Measurements from ENCODE around the gene BPGM. TPM values are rescaled to one million over a fixed set of nuclear protein-coding genes. Genes with fewer than 3 reads are reported as not detected.

The BPGM gene
- polyA plus RNA-seq, 1 of the 3 experiments (the other 2 are of a cell fraction): 12.4 TPM

- Histone ChIP-seq H3K9me3 (no peaks in the 10 kb centered on the region), H3K36me3 (replicated peaks in 1 of 2; ENCODE audit: control insufficient read depth in 1 of 2, insufficient read depth in 2 of 2, low read length in 1 of 2) (peaks cover 6% of the 10 kb centered on the region in 2 experiments), H3K79me2 (ENCODE audit: insufficient read depth) (peaks cover 23% of the 10 kb centered on the region), H3K27me3 (ENCODE audit: insufficient read depth) (no peaks in the 10 kb centered on the region), H3F3A (replicated peaks; ENCODE audit: insufficient read depth) (peaks cover 23% of the 10 kb centered on the region), H3K4me3 (ENCODE audit: low read depth in 2 of 2, low read length in 1 of 2) (no peak overlapping the region), H3K4me2 (0 out of 2 replicates have a peak overlapping the region, but pooled peaks have one; percentile 55), H4K20me1 (ENCODE audit: insufficient read depth) (no peaks in the 10 kb centered on the region), H3K9ac (peak overlapping the region; percentile 37; the same call in 1 of the 2 replicates), H2AFZ (ENCODE audit: low read depth) (no peak overlapping the region), H3K4me1 (ENCODE audit: control insufficient read depth in 1 of 2, insufficient read depth in 2 of 2, low read depth in 1 of 2, low read length in 1 of 2) (peaks cover 8 to 23% of the 10 kb centered on the region in 2 experiments), H3K9me2 (no peaks in the 10 kb centered on the region), H3K27ac (ENCODE audit: low read depth in 2 of 2, low read length in 1 of 2) (peak overlapping the region; percentile 0 to 91; a peak in 3 of 4 replicates)
- ChIA-PET POLR2A (no interaction called here), CTCF (interaction anchor here (1.2 to 5.2 kb wide), 3 partner anchors 15 to 282 kb away, joined by 4 to 28 read pairs (median 7); partner anchors contain the start of gene BPGM)
- TF ChIP-seq MEF2A (IDR thresholded peaks at IDR 0.05; ENCODE audit: borderline replicate concordance, low read depth): no peak
- no peak for TF ChIP-seq USF1 (IDR thresholded peaks at IDR 0.05; ENCODE audit: borderline replicate concordance, low read depth)
- TF ChIP-seq JUND (IDR thresholded peaks at IDR 0.05): peak; percentile 57
- no peak for TF ChIP-seq POLR2AphosphoS5 (IDR thresholded peaks at IDR 0.05; ENCODE audit: low read depth, low read length)
- no peak for TF ChIP-seq RAD21 (IDR thresholded peaks at IDR 0.05; ENCODE audit: low read length)
- no peak for TF ChIP-seq CHD2 (IDR thresholded peaks at IDR 0.05; ENCODE audit: low read length, partially characterized antibody)
- TF ChIP-seq FOSL2 (IDR thresholded peaks at IDR 0.05; ENCODE audit: borderline replicate concordance, low read depth): peak; percentile 46; the same call in 1 of the 2 replicates
- peak in 1 of 2 experiments; percentile 29; a peak in 1 of 4 replicates for TF ChIP-seq EP300 (IDR thresholded peaks at IDR 0.05; ENCODE audit: borderline replicate concordance in 1 of 2, low read depth in 1 of 2, low read length in 1 of 2)
- no peak for TF ChIP-seq FOXJ3 (CRISPR knock-in tag; IDR thresholded peaks at IDR 0.05)
- TF ChIP-seq ELF1 (IDR thresholded peaks at IDR 0.05): no peak
- TF ChIP-seq FOXM1 (IDR thresholded peaks at IDR 0.05; ENCODE audit: low read depth): no peak
- no peak for TF ChIP-seq SIN3A (IDR thresholded peaks at IDR 0.05; ENCODE audit: borderline replicate concordance, low read depth, low read length)
- no peak for TF ChIP-seq CTCF (IDR thresholded peaks at IDR 0.05)
- TF ChIP-seq TAF1 (IDR thresholded peaks at IDR 0.05; ENCODE audit: borderline replicate concordance, low read depth, low read length): no peak
- no peak for TF ChIP-seq REST (IDR thresholded peaks at IDR 0.05; ENCODE audit: low read depth, low read length)
- no peak for TF ChIP-seq RCOR1 (IDR thresholded peaks at IDR 0.05; ENCODE audit: low read length)
- peak; percentile 32; the same call in 1 of the 2 replicates for TF ChIP-seq NFIC (IDR thresholded peaks at IDR 0.05; ENCODE audit: borderline replicate concordance)
- no peak for TF ChIP-seq MXI1 (IDR thresholded peaks at IDR 0.05; ENCODE audit: low read depth, low read length)
- peak; percentile 45; the same call in 1 of the 2 replicates for TF ChIP-seq TCF12 (IDR thresholded peaks at IDR 0.05)
- peak; percentile 64 for TF ChIP-seq PBX3 (IDR thresholded peaks at IDR 0.05)
- TF ChIP-seq ZBTB33 (IDR thresholded peaks at IDR 0.05; ENCODE audit: borderline replicate concordance, low read depth): no peak
- TF ChIP-seq RXRA (IDR thresholded peaks at IDR 0.05; ENCODE audit: borderline replicate concordance, low read depth): no peak
- TF ChIP-seq RFX5 (IDR thresholded peaks at IDR 0.05; ENCODE audit: low read length): no peak
- whole genome bisulfite sequencing (ENCODE audit: low lambda C conversion rate): 11% methylated on average over 1 of the region's 1 CpG
- no peak for DNase-seq
These were observed 14.3 kb downstream of the BPGM start for GRCh38 chr7:134660961-134661376.

All from SK-N-SH (cell line).